Right renal pelvis (tissue), 4 donors: ENCODE results near the gene MRRF. TPM values are rescaled to one million over a fixed set of nuclear protein-coding genes. Genes with fewer than 3 reads are reported as not detected.

Experiments
- DNase-seq, 4 donors: peaks; one replicate each; pipeline ENCODE4 v3.0.0-alpha.2; 2013; ENCODE audit warnings: low read depth in 4 of 4, low spot score in 3 of 4, missing footprints in 1 of 4
- polyA plus RNA-seq, 4 donors: library from polyadenylated mRNA; unstranded; fragments of 120-200 nt; gene quantifications; one replicate each; pipeline ENCODE4 v1.2.1, GENCODE V29; 2013; ENCODE audit not compliant: insufficient read length in 4 of 4

The MRRF gene
- polyA plus RNA-seq, 4 donors: 39.4 to 47.1 (median 44.9) TPM

GRCh38 chr9:122376796-122377195 lies 112.1 kb downstream of the MRRF start:
- no peak for DNase-seq

DNA sequence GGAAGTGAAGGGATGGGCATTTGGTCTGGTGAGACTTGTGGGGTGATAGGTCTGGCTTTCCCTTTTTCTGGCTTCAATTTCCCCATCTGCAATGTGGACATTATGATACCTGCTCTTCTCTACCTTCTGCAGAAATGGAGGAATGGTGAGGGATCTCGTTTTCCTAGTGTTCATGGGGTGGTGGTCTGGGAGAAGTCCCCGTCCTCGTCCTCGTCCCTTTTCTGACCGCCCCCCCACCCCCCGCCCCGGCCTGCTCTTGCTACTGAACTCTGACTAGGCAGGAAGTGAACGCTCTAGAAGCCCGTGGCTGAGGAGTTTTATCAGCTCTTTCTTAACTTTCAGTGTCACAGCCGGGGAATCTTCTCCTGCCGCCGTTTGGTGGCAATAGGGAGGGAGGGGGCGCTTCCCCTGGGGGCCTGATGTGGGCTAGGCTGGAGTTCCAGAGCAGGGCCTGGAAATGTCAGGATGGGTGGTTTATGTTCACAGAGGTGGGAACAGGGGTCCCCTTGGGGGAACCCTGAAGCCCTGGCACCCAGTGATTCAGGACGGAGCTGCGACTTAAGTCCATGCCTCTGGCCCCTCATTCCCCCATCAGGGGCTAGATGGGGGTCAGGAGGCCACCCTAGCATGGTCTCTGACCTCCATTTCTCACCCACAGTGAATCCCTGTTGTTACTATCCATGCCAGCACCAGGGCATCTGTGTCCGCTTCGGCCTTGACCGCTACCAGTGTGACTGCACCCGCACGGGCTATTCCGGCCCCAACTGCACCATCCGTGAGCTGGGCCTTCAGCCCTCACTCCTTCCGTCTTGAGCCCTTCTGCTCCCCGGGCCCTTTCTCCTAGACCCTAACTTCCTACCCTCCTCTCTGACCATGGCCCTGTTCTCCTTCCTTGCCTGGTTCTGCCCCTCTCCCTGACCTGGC lies 112.8 kb downstream of the MRRF start:
- no peak for DNase-seq

DNA sequence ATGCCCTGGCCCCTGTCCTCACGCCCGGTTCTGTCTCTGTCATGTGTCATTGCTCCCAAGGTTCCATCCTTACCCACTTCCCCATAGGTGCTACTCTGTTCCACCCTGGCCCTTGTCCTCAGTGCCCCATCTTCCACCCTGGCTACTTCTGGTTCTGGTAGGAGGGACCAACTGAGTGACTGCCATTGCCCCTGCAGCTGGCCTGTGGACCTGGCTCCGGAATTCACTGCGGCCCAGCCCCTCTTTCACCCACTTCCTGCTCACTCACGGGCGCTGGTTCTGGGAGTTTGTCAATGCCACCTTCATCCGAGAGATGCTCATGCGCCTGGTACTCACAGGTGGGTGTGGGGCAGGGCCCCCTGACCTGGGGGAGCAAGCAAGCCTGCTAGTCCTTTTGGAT lies 113.6 kb downstream of the MRRF start:
- no peak for DNase-seq

- no peak for DNase-seq
Observed at GRCh38 chr9:122379340-122379739, 114.7 kb downstream of the MRRF start.

GRCh38 chr9:122380293-122380692 lies 115.6 kb downstream of the MRRF start:
- no peak for DNase-seq

Other genes starting within 250 kb of the MRRF start
- gene TTLL11, start 171.6 kb upstream of the MRRF start, polyA plus RNA-seq: 1 to 10 TPM; 5.9 to 9.1 (median 8.6) TPM
- 10 to 100 TPM; 73.9 to 94.6 (median 78.1) TPM for gene NDUFA8, start 105.1 kb upstream of the MRRF start, polyA plus RNA-seq
- 1 to 10 TPM; 2.2 to 3.0 (median 2.6) TPM for gene MORN5, start 105.0 kb upstream of the MRRF start, polyA plus RNA-seq
- gene LHX6, start 35.9 kb upstream of the MRRF start, polyA plus RNA-seq: 1 to 10 TPM; 3.8 to 5.0 (median 3.9) TPM
- gene RBM18, start within 50 bp of the MRRF start, polyA plus RNA-seq: 10 to 100 TPM; 33.9 to 41.9 (median 38.9) TPM
- 1 to 10 TPM; 5.6 to 8.6 (median 5.6) TPM for gene PTGS1, start 106.1 kb downstream of the MRRF start, polyA plus RNA-seq
- gene OR1J1, start 213.0 kb downstream of the MRRF start, polyA plus RNA-seq: not detected
- not detected for gene OR1J2, start 245.9 kb downstream of the MRRF start, polyA plus RNA-seq